HFF-Myc (cell line): Measurements from ENCODE around the gene CCDC82.

Experiments
- DNase-seq: peaks from one replicate; pipeline ENCODE4 v3.0.0-alpha.2; 2011; ENCODE audit warnings: low read depth; ENCODE audit errors: extremely low read depth
- H3K4me3 ChIP-seq: replicated peaks from 2 replicates; pipeline ENCODE4 v1.5.1; 2011; ENCODE audit warnings: low read depth, mild to moderate bottlenecking, control low read depth, low read length
- TF ChIP-seq, protein P1 (sequence below): IDR thresholded peaks from 2 replicates; pipeline ENCODE4 v1.5.1; 2012; ENCODE audit warnings: mild to moderate bottlenecking, low read depth, low read length, control low read depth; ENCODE audit errors: missing control alignments

CCDC82 gene

DNA sequence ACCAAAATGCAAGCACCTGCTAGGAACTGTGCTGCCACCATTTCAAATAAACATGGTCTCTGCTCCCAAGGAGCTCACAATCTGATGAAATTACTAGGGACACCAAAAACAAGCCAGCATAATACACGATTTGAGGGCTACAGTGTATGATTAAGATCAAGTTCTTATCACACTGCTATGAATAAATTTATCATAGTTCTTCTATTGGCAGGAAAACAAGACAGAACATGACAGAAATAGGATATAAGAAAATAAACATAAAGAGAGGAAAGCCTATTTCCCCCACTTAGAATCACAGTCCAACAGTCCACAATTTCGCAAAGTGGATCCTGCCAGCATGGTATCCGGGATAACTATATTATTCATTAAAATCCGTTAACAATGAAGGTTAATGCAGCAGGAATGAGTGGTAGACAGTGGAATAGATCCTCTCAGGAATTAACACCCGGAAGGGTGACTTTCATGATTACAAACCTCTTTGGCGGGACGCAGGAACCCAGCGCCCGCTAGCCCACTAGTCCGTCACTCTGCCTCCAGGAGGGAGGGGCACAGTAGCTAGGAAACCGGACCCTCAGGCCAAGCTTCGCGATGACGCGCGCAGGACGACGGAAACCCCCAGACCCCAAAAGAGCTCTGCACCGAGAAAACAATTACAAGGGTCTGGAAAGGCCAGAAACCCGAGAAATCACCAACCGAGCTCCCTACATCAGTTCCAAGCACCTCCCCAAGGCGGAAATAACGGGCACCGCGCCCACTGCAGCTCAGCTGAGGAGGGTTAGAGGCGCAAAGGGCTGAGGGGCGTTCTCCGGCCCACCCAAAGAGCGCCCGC, 607 bp downstream of the CCDC82 start:
- H3K4me3 ChIP-seq = peak overlapping the region; percentile 72
- TF ChIP-seq, protein P1, sequence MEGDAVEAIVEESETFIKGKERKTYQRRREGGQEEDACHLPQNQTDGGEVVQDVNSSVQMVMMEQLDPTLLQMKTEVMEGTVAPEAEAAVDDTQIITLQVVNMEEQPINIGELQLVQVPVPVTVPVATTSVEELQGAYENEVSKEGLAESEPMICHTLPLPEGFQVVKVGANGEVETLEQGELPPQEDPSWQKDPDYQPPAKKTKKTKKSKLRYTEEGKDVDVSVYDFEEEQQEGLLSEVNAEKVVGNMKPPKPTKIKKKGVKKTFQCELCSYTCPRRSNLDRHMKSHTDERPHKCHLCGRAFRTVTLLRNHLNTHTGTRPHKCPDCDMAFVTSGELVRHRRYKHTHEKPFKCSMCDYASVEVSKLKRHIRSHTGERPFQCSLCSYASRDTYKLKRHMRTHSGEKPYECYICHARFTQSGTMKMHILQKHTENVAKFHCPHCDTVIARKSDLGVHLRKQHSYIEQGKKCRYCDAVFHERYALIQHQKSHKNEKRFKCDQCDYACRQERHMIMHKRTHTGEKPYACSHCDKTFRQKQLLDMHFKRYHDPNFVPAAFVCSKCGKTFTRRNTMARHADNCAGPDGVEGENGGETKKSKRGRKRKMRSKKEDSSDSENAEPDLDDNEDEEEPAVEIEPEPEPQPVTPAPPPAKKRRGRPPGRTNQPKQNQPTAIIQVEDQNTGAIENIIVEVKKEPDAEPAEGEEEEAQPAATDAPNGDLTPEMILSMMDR = no peak
- no peak for DNase-seq

DNA sequence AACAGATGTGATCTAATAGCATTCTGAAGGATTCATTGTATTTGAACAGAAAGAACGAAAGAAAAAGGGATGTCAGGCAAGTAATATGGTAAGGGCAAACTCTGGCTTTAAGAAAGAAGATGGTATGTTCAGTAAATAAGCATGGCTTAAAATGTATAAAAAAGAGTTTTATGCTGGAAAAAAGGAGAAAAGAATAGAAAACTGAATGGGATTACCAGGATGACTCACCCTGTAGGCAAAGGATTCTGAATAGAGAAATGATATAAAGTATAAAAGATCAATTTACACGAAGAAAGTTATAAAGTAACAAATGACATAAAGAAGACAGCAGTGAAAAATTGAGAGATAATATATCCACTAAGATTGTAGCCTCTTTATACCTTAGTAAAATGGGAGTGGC, 4.5 kb downstream of the CCDC82 start:
- H3K4me3 ChIP-seq = no peak overlapping the region
- no peak for DNase-seq
- TF ChIP-seq, protein P1 = no peak

DNA sequence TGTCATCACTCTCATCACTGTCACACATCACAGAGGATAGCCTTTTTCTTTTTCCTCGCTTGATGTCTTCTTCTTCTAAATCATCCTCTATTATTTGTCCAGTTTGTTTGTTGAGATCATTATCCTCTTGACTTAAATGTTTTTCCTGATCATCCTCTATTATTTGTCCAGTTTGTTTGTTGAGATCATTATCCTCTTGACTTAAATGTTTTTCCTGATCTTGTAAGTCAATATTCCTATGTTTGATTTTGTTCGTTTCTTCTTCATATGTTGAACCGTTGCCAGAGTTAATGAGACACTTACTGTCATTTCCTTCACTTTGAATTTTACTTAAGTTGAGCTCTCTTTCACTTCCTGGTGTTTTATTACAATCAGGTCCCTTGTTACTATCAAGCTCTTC, 5.6 kb downstream of the CCDC82 start:
- TF ChIP-seq, protein P1 = no peak
- H3K4me3 ChIP-seq = no peak overlapping the region
- DNase-seq = no peak

DNA sequence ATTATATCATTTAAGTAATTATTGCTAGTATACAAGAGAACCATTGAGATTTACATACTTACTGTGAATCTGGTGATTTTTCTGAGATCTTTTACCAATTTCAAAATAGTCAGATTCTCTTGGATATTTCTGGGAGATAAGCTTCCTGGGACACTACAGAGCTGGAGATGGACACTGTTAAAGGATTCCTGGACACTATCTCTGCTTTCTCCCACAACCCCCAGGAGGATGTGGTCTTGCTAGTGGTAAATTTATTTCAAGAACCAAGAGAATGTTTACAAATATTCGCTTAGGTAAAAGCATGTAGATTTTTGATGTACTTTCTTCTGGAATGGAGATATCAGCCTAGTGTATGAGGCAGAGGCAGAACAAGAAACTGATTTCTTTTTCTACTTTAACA, 12.9 kb downstream of the CCDC82 start:
- TF ChIP-seq, protein P1 = no peak

DNA sequence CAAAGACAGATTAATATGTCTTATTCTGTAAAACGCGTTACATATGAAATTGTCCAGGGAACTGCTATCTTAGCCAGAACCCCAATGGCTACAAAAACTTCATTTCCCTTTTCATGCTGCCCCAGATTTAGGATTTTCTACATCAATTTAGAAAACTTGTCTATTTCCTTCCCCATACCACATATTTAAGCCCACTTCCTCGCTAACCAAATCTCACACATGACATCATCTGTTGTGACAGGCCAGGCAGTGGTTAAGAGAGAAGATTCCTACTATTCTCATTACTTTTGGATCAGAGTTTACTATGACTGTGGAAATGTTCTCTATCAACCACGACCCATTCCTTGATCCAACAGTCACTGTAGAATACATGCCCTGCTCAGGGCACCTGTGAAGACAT, 15.9 kb downstream of the CCDC82 start:
- no peak overlapping the region for H3K4me3 ChIP-seq
- no peak for DNase-seq
- TF ChIP-seq, protein P1 = no peak

More for the DNA sequence above, 12.9 kb downstream of the CCDC82 start:
- no peak for DNase-seq
- H3K4me3 ChIP-seq = no peak overlapping the region

DNA sequence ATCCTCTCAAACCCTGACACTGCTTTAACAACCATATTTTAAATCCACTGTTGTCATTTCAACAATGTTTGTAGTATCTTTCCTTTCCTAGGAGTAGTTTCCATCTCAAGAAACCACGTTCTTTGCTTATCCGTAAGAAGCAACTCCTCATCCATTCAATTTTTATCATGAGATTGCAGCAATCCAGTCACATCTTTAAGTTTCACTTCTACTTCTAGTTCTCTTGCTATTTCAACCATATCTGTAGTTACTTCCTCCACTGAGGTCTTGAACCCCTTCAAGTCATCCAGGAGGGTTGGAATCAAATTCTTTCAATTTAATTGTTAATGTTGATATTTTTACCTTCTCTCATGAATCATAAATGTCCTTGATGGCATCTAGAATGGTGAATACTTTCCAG, 22.4 kb downstream of the CCDC82 start:
- TF ChIP-seq, protein P1 = no peak
- no peak overlapping the region for H3K4me3 ChIP-seq
- no peak for DNase-seq
